ENCODE measurements around the gene PJA1.

The PJA1 gene

DNA sequence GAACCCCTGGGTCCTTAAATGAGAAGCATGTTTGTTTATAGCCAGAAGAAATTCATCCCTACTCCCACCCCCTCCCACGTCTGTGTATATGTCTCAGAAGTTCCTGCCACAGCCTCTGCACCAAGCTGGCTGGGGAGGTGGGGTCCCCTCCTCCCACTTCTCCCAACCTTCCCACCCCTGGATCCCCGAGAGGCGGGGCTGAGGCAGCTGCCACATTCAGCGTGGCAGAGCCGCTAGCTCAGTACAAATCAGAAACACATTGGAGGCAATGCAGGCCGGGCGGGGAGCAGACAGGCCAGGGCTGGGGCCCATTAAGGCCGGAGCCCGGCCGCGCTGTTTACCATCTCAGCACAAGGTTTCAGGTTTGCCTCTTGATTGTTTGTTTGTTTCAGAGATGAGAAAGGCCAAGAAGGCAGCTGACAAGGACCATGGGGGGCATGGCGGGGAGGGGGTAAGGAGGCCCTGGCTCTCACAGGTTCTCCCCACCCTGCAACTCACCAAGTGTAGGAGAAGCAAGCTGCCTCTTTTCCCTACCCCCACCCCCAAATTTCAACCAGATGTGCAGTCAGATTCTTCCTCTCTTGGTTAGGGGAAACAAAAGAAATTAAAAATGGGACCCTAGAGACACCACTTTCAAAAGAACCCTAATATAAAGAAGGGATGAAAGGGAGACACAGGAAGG is 22.3 kb downstream of the PJA1 start:
- DNase-seq (ENCODE audit: low read depth): no peak

- DNase-seq (ENCODE audit: low read depth): no peak
Observed at GRCh38 chrX:69140837-69141236, 24.4 kb downstream of the PJA1 start.

DNA sequence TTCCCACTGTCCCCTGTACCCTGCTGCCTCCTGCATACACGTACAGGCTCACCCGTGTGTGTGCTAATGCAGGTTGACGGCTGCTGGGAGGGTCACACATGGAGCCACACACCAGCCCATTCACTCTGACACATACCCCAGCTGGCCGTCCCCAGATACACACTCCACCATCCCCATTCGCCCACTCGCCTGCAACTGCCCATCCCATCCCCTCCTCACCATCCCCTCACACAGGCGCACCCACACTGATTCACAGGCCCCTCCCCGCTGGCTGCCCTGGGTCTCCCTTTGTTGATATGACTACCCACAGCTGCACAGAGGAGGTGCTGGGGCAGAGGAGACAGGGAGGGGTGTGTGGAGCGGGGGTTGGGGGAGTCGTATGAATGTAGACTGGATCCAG is 25.7 kb downstream of the PJA1 start:
- DNase-seq (ENCODE audit: low read depth): no peak

DNA sequence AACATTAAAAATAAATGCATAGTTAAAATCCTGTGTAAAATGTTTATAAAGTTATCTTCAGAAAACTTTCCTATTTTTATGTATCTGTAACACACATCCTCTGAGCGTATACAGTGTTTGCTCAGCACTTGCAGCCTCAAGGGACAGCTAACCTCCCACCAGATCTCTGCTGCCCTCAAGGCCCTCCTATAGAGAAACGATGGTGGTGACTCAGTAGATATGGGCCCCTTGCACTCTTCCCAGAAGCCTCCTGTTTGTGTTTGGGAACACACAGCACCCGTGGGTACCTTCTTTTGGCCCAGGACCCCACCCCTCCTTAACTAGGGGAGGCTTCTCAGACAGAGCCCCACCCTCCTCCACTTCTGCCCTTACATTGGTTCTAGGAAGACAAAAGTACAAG is 26.7 kb downstream of the PJA1 start:
- no peak for DNase-seq (ENCODE audit: low read depth)

DNA sequence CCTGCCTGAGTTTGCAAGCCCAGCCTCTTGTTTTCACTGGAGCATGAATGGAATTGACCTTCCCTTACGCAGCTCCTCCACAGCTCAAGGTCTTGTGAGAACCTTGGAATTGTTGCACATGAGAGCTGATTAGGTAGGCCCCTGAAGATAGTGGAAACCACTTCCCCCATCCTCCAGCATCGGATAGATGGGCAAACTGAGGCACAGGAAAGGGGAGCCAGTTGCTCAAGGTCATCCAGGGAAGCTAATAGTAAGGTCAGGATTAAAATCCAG is 27.2 kb downstream of the PJA1 start:
- no peak for DNase-seq (ENCODE audit: low read depth)

DNA sequence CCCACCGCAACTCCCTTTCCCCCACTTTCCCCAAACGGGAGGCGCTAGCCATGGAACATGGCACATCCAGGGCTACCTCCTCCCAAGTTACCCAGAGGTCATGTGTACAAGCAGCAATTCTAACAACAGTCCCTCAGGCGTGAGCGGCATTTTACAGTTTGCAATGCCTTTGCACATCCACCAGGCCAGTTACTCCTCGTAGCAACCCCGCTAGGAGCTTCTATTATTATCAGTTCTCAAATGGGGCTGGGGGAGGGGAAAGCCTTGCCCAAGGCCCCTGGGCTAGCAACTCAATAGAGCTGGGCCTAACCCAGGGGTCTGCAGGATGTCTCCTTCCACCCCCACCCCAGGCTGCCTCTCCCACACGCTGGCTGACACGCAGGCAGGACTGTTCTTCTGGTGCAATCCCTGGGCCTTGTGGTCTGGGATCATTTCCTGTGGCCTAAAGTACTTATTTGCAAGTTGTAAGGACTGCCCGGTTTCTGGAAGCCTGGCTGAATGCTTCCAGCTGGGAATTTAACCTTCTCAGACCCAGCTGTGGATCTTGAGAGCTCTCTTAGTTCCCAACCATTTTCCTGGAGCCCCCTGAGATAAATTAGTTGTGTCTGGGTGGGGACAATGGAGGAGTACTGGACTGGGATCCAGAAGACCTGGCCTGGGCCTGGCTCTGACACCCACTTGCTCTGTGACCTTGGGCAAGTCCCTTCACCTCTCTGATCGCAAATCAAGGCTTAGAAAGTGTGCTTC is 27.7 kb downstream of the PJA1 start:
- DNase-seq (ENCODE audit: low read depth): peak; percentile 22

DNA sequence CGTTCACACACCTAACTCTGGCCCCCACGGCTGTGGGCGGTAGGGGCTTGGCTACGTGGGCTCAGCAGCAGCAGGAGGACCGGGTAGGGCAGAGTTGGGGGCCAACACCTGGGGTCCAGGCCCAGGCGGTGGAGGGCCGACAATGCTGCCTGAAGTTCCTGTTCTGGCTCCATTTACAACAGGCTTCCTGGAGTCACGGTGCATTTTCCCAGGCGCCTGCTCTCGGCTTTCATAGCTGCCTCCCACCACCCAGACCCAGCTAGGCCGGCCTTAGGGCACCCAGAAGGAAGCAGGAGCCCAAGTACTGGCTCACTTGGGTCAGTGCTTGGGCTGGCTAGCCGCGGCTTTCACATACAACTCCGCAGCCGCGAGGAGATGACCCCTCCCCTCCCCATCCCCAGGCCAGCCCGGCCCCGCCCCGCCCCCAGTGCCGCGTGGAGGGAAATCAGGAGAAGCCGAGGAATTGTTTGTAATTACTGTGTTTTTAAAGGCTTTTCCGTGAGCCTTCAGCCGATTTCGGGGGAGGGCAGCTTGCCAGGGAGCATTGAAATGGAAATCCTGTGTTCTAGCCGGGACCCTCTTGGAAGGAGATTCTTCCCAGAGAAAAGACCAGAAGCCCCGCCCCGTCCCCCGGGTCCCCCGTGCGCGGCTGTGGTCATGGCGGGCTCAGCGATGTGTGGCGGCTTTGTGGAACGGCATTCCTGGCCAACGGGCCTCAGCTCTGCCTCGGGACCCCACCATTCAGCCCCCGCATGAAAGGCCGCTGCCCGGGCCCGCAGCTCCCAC is 28.5 kb downstream of the PJA1 start:
- DNase-seq (ENCODE audit: low read depth): no peak

DNA sequence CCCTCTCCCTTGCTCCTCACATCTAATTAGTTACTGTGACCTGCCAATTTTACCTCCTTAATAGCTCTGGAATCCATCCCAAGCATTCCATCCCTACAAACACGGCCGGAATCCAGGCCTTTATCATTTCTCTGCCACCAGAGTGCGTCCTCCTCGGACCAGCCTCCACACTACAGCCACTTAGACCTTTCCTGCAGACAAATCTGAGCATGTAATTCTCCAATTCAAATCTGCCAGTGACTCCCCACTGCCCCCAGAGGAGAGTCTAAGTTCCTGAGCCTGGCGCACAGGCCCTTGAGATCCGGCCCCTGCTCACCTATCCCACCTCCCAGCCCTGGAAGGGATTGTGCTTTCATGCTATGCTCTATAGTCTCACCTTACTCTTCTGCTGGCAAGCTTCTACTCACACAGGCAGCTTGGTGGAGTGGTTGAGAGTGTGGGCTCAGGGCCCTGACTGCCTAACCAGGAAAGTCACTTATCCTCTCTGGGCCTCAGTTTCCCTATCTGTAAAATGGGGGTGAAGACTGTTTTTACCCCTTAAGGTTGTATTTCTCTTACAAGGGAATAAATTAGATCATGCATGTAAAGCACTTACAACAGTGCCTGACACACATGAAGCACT is 31.2 kb downstream of the PJA1 start:
- DNase-seq (ENCODE audit: low read depth): peak; percentile 78

DNA sequence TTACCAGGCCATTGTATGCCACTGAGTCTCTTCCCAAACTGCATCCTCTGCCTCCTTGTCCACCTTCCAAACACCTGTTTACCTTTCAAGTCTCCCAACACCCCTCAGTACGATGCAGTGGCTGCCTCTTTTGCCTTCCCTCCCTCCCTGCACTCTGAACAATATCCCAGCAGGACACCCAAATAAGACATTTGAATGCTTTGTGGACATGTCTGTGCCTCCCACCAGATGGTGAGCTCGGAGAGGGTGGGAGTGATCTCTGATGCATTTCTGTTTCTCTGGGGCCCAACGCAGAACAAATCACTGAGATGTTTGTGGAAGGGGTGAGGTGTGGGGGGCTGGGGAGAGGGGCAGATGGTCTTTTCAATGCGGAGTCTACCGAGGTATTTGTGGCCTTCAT is 33.4 kb downstream of the PJA1 start:
- no peak for DNase-seq (ENCODE audit: low read depth)

DNA sequence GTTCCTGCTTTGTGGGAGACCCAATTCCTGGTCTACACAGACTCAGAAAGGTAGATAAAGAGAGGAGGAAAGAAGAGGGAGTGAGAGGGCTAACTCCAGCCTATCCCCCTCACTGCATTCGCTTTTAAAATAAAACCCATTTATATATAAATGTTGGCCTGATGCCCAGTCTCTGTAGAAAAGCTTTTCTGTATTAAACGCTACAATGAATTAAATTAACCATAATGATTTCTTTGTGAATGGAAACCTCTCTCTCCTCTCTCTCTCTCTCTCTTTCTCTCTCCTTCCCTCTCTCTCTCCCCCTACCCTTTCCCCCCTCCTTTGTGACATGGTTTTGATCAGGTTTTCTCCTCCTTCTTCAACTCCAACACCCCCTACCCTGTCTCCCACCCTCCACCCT is 34.8 kb downstream of the PJA1 start:
- DNase-seq (ENCODE audit: low read depth): no peak

- DNase-seq (ENCODE audit: low read depth): peak; percentile 33
Observed at GRCh38 chrX:69128588-69128987, 36.7 kb downstream of the PJA1 start.

DNA sequence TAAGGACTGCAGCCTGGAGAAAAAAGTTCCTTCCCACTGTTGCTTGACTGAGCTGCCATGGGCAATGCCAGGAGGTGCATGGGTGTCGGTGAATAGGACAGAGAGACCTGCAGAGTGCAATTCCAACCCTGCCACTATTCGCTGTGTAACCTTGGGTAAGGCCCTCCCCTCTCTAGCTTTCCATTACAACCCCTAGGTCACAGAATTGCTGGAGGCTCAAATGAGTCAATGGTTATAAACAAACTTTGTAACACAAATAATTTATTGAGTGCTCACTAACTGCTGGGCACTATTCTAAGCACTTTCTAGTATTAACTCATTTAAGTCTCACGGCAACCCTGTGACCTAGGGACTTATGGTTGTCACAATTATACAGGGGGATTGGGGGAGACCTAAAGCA is 37.8 kb downstream of the PJA1 start:
- DNase-seq (ENCODE audit: low read depth): peak; percentile 33

- DNase-seq (ENCODE audit: low read depth): no peak
Observed at GRCh38 chrX:69126642-69127041, 38.6 kb downstream of the PJA1 start.

DNA sequence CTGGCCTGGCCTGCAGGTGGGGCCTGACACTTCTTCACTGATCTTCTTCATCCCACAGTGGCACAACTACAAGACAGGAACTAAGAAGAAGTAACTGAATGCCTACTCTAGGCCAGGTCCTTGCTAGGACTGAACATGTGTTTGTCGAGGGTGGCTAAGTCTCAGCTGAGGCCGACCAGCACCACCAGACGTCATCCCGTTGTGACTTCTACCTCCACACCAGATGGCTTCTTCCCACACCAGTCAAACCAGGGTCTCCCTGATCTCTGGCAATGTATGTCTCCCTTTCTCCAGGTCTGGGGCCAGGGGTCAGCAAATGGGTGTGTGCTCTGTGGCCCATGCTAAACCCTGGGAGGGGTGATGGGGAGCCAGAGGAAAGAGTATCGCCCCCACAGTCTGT is 40.2 kb downstream of the PJA1 start:
- no peak for DNase-seq (ENCODE audit: low read depth)

- DNase-seq (ENCODE audit: low read depth): peak; percentile 58
Observed at GRCh38 chrX:69124108-69124507, 41.1 kb downstream of the PJA1 start.

DNA sequence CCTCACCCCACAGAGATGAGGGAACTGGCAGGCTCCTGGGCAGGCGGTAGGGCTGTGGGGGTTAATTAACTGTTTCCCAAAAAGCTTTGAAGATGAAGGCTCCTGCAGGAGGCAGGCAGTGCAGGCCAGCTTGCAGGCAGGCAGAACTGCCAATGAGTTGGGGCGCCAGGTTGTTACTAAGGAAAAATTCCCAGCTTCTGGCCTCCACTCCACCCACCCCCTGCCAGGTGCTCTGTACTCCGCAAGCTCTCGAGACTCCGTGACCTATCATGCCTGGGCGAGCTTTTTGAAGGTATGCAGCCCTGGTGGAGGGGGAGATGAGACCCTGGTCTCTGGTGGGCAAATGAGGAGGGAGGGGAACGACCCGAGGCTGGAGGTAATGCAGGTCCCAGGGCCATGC is 41.8 kb downstream of the PJA1 start:
- DNase-seq (ENCODE audit: low read depth): no peak

DNA sequence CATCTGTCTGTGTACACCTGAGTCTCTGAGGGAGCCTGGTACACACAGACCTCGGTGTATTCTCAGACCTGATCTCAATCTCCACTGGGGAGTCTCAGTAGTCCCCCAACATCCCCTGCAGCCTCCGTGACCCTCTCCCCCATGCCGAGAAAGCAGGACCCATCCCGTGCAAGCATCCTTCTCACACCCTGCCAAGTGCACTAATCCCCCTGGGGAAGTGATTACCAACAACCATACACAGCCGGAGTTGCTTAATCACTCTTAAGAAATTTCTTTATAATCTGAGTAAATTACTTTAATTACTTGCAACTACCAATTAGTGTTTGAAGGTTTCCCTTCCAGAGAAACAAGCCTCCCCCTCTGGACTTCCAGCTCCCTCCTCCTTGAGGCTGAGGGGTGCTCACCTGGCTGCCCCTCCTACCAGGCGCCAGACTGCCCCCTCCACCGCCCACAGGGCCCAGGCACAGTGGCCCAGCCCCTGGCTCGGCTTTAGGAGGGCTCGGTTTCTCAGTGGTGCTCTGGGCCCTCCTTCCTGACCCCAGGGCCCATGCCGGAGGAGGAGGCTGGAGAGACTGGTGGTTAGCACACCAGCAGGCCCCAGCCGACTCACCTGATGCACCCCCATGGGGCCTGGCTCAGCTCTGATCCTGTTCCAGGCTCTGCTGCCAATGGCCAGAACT is 43.8 kb downstream of the PJA1 start:
- no peak for DNase-seq (ENCODE audit: low read depth)

DNA sequence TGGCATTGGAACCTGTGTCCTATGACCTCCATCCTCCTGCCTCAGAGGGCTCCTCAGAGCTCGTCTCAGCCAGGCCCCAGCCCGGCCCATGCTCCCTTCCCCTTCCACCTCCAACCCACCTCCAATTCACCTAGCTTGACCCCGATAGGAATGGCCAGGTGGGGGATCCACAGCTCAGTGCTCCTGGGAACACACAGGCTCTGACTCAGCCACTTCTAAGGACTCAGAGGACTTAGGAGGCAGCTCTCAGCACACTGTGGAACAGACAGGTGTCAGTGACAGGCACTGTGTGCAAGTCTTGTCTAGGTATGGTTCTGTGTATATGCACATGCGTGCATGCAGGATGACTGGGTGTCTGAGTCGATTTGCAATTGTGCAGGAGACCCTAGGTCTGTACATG is 44.8 kb downstream of the PJA1 start:
- no peak for DNase-seq (ENCODE audit: low read depth)

- no peak for DNase-seq (ENCODE audit: low read depth)
Observed at GRCh38 chrX:69119122-69119521, 46.1 kb downstream of the PJA1 start.

- DNase-seq (ENCODE audit: low read depth): no peak
Observed at GRCh38 chrX:69117876-69118526, 47.3 kb downstream of the PJA1 start.

DNA sequence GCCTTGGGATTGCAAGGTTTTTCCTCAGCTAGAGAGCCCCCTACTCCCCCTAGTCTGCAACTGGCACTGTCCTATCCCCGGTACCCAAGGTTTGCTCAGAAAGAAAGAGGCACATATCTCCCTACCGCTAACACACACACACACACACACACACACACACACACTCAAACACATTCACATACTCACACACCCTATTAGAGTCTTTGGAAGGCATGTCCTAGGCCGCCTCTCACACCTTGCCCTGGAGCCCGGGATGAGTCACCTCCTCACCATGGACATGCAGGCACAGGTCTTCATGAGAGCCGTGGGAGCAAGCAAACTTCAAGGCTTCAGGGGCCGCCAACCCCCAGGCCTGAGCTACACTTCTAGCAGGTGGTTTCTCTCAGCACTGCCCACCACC is 49.2 kb downstream of the PJA1 start:
- DNase-seq (ENCODE audit: low read depth): no peak

DNA sequence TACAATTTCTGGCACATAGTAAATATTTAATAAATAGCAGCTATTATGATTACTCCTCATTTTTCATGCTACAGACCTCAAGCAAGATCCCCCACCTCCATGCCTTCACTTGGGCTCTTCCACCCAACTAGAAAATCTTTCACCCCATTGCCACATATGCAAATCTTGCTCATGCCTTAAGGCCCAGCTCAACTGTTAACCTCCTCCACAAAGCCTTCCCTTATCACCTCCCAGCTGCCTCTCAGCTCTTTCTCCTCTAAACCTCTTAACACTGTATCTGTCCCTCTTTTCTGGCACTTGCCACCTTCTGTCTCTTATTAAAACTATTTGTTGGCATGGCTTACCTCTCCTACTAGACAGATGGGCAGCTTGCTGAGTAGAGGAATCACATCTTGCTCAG is 51.5 kb downstream of the PJA1 start:
- no peak for DNase-seq (ENCODE audit: low read depth)

Measured in ELR (cell line).